OCI-LY7 (cell line): Measurements from ENCODE around the gene UNC5A. TPM values are rescaled to one million over a fixed set of nuclear protein-coding genes. Genes with fewer than 3 reads are reported as not detected.

Experiments used
- BruUV-seq: library from RNA; stranded (reverse); fragments of 400-500 nt; replicated peaks from 2 replicates; lab custom pipeline; 2021; lab: Mats Ljungman, UMichigan
- CTCF ChIA-PET: fragments of 300-600 bp; sonication (Branson Sonifier 250); formaldehyde crosslinking; loops from one replicate; lab custom pipeline; 2022; ENCODE audit warnings: antibody characterized with exemption; ENCODE audit not compliant: unreplicated experiment; lab: Charles Lee
- POLR2A ChIA-PET: fragments of 300-600 bp; sonication (Branson Sonifier 250); formaldehyde crosslinking; loops from one replicate; lab custom pipeline; 2022; ENCODE audit warnings: antibody characterized with exemption; lab: Charles Lee
- DNase-seq: peaks from one replicate; pipeline ENCODE4 v3.0.0-alpha.2; 2015; ENCODE audit warnings: low spot score
- H2AFZ ChIP-seq: fragments of 200-600 bp; sonication (generic), shearing (Covaris generic); 2 replicates; pipeline ENCODE4 v1.6.1; 2014; ENCODE audit warnings: mild to moderate bottlenecking, antibody characterized with exemption, low read length, moderate library complexity
- H3K27ac ChIP-seq: fragments of 200-600 bp; sonication (generic); 2 replicates; pipeline ENCODE4 v1.5.1; 2014; ENCODE audit warnings: mixed run types, low read depth, mild to moderate bottlenecking, moderate library complexity, low read length, inconsistent platforms; ENCODE audit not compliant: poor library complexity, severe bottlenecking
- H3K36me3 ChIP-seq: fragments of 200-600 bp; sonication (generic); 2 replicates; pipeline ENCODE4 v1.6.1; 2014; ENCODE audit warnings: mild to moderate bottlenecking, antibody characterized with exemption, low read length, moderate library complexity, mixed read lengths; ENCODE audit not compliant: insufficient read depth
- H3K4me1 ChIP-seq: fragments of 200-600 bp; sonication (generic); 2 replicates; pipeline ENCODE4 v1.5.1; 2014; ENCODE audit warnings: mild to moderate bottlenecking, low read length; ENCODE audit not compliant: insufficient read depth, poor library complexity, severe bottlenecking
- H3K4me2 ChIP-seq: fragments of 200-600 bp; sonication (generic); 2 replicates; pipeline ENCODE4 v1.6.1; 2014; ENCODE audit warnings: mild to moderate bottlenecking, low read length
- H3K4me3 ChIP-seq: fragments of 200-600 bp; sonication (generic); 2 replicates; pipeline ENCODE4 v1.5.1; 2014; ENCODE audit warnings: mild to moderate bottlenecking, low read depth, low read length; ENCODE audit not compliant: poor library complexity, severe bottlenecking
- H3K79me2 ChIP-seq: fragments of 200-600 bp; sonication (generic); 2 replicates; pipeline ENCODE4 v1.6.1; 2016; ENCODE audit warnings: low read depth, mild to moderate bottlenecking, low read length, moderate library complexity, mixed read lengths; ENCODE audit not compliant: insufficient read depth
- H3K9me2 ChIP-seq: fragments of 200-600 bp; sonication (generic); 2 replicates; pipeline ENCODE4 v1.6.1; 2016; ENCODE audit warnings: mild to moderate bottlenecking, low read length, mixed read lengths; ENCODE audit not compliant: insufficient read depth
- H3K9me3 ChIP-seq: fragments of 200-600 bp; sonication (generic); 2 replicates; pipeline ENCODE4 v1.6.1; 2014; ENCODE audit warnings: mild to moderate bottlenecking, mixed run types, low read length, mixed read lengths
- H4K20me1 ChIP-seq: fragments of 200-600 bp; sonication (generic); 2 replicates; pipeline ENCODE4 v1.6.1; 2014; ENCODE audit warnings: mild to moderate bottlenecking, antibody characterized with exemption, low read length, moderate library complexity, mixed read lengths; ENCODE audit not compliant: insufficient read depth
- EZH2phosphoT487 ChIP-seq: fragments of 200-600 bp; sonication (generic); IDR thresholded peaks from 2 replicates; pipeline ENCODE4 v1.6.1; 2018; ENCODE audit warnings: low read depth, borderline replicate concordance, mild to moderate bottlenecking, mixed run types, antibody characterized with exemption, low read length, moderate library complexity, mixed read lengths
- intact Hi-C: fragments of 100-400 bp; cut with micrococcal nuclease; formaldehyde crosslinking; loops from one replicate; pipeline ENCODE4 v1.10.0; 2022; ENCODE audit not compliant: unreplicated experiment
- total RNA-seq, 2 experiments: library from RNA; depleted of rRNA in 1 of 2; stranded (reverse); fragments of >200 nt in 1 of 2; shearing (Covaris generic) in 1 of 2; gene quantifications; 2 replicates each; pipeline ENCODE4 v1.2.3, GENCODE V29; 2014 to 2022
- TF ChIP-seq, protein P1 (sequence below): fragments of 200-600 bp; sonication (generic); conservative IDR thresholded peaks from 2 replicates; pipeline ENCODE4 v1.5.1; 2014; ENCODE audit warnings: mild to moderate bottlenecking, antibody characterized with exemption, low read length, moderate library complexity, mixed read lengths

UNC5A gene
- total RNA-seq, 2 experiments from 2014 or later = not detected

- POLR2A ChIA-PET = interaction anchor here (1.7 kb wide), 1 partner anchor 12 kb away, joined by 4 read pairs; no protein-coding TSS in a partner anchor
- no peak overlapping the region for H3K27ac ChIP-seq
- DNase-seq = no peak
- TF ChIP-seq, protein P1, sequence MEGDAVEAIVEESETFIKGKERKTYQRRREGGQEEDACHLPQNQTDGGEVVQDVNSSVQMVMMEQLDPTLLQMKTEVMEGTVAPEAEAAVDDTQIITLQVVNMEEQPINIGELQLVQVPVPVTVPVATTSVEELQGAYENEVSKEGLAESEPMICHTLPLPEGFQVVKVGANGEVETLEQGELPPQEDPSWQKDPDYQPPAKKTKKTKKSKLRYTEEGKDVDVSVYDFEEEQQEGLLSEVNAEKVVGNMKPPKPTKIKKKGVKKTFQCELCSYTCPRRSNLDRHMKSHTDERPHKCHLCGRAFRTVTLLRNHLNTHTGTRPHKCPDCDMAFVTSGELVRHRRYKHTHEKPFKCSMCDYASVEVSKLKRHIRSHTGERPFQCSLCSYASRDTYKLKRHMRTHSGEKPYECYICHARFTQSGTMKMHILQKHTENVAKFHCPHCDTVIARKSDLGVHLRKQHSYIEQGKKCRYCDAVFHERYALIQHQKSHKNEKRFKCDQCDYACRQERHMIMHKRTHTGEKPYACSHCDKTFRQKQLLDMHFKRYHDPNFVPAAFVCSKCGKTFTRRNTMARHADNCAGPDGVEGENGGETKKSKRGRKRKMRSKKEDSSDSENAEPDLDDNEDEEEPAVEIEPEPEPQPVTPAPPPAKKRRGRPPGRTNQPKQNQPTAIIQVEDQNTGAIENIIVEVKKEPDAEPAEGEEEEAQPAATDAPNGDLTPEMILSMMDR = no peak
- no peak for TF ChIP-seq EZH2phosphoT487
- peaks cover 14% of the 10 kb centered on the region; the same call in 1 of the 2 replicates for H3K36me3 ChIP-seq
- no TSS peak for BruUV-seq
- H3K79me2 ChIP-seq = no peaks in the 10 kb centered on the region
- H4K20me1 ChIP-seq = no peaks in the 10 kb centered on the region
- no peak overlapping the region for H2AFZ ChIP-seq
- CTCF ChIA-PET = no interaction called here
- intact Hi-C loops = no loop called here
- no peak overlapping the region for H3K4me3 ChIP-seq
- no peak overlapping the region for H3K4me2 ChIP-seq
- H3K4me1 ChIP-seq = no peaks in the 10 kb centered on the region
- no peaks in the 10 kb centered on the region for H3K9me2 ChIP-seq
- H3K9me3 ChIP-seq = no peaks in the 10 kb centered on the region
Measured at GRCh38 chr5:176897263-176897662, 86.9 kb downstream of the UNC5A start.

- no peak within 1 kb of the TSS for H3K4me2 ChIP-seq
- no peak within 1 kb of the TSS for H2AFZ ChIP-seq
- no peaks in the 10 kb centered on the region for H3K9me3 ChIP-seq
- H4K20me1 ChIP-seq = no peaks in the 10 kb centered on the region
- H3K27ac ChIP-seq = no peak within 1 kb of the TSS
- BruUV-seq = no TSS peak
- POLR2A ChIA-PET = interaction anchor here (0.6 kb wide), 1 partner anchor 10 kb away, joined by 4 read pairs; no protein-coding TSS in a partner anchor
- CTCF ChIA-PET = interaction anchor here (0.6 kb wide), 1 partner anchor 25 kb away, joined by 4 read pairs; no protein-coding TSS in a partner anchor
- peaks cover 35% of the 10 kb centered on the region for H3K36me3 ChIP-seq
- intact Hi-C loops = no loop called here
- no peak for TF ChIP-seq EZH2phosphoT487
- TF ChIP-seq, protein P1 = no peak
- no peaks in the 10 kb centered on the region for H3K4me1 ChIP-seq
- no peaks in the 10 kb centered on the region for H3K9me2 ChIP-seq
- DNase-seq = no peak
- no peaks in the 10 kb centered on the region for H3K79me2 ChIP-seq
- H3K4me3 ChIP-seq = no peak within 1 kb of the TSS
Measured at GRCh38 chr5:176899296-176899891, 89.0 kb downstream of the UNC5A start, which contains the start of gene HK3. Gene HK3 (minus strand): TSS chr5:176899346. CDS start chr5:176896159, 3,187 bp downstream.
